Trophoblast cell (in vitro differentiated cells and primary cell): ENCODE data around the gene SEMA3A.

ENCODE experiments used
- DNase-seq, 2 donors: peaks; one replicate each; pipeline ENCODE4 v3.0.0-alpha.2; 2016
- H2AFZ ChIP-seq: 2 replicates; pipeline ENCODE4 v1.6.1; 2013; ENCODE audit warnings: low read length, moderate library complexity, mild to moderate bottlenecking; ENCODE audit not compliant: insufficient read depth, poor library complexity
- H2AK5ac ChIP-seq: 2 replicates; pipeline ENCODE4 v1.6.1; 2013; ENCODE audit warnings: mild to moderate bottlenecking, low read length
- H2BK120ac ChIP-seq: 2 replicates; pipeline ENCODE4 v1.6.1; 2013; ENCODE audit warnings: low read length, mild to moderate bottlenecking, moderate library complexity; ENCODE audit not compliant: insufficient read depth, poor library complexity
- H2BK12ac ChIP-seq: 2 replicates; pipeline ENCODE4 v1.6.1; 2013; ENCODE audit warnings: mild to moderate bottlenecking, low read length, moderate library complexity
- H2BK5ac ChIP-seq: 2 replicates; pipeline ENCODE4 v1.6.1; 2013; ENCODE audit warnings: low read length, low read depth, moderate library complexity, mild to moderate bottlenecking; ENCODE audit not compliant: poor library complexity
- H3K14ac ChIP-seq: 2 replicates; pipeline ENCODE4 v1.6.1; 2013; ENCODE audit warnings: mild to moderate bottlenecking, low read length
- H3K18ac ChIP-seq: 2 replicates; pipeline ENCODE4 v1.6.1; 2013; ENCODE audit warnings: mild to moderate bottlenecking, low read length
- H3K23ac ChIP-seq: 2 replicates; pipeline ENCODE4 v1.6.1; 2013; ENCODE audit warnings: low read length
- H3K27ac ChIP-seq: 2 replicates; pipeline ENCODE4 v1.5.1; 2013; ENCODE audit warnings: low read depth, mild to moderate bottlenecking, inconsistent platforms, low read length, moderate library complexity
- H3K27me3 ChIP-seq: 2 replicates; pipeline ENCODE4 v1.6.1; 2013; ENCODE audit warnings: inconsistent platforms, mild to moderate bottlenecking, low read length, moderate library complexity; ENCODE audit not compliant: insufficient read depth
- H3K36me3 ChIP-seq, 2 experiments: 1 replicate in 1 of 2; 2 replicates in 1 of 2; pipeline ENCODE4 v1.6.1; 2013; ENCODE audit warnings: low read length in 2 of 2, mild to moderate bottlenecking in 2 of 2, moderate library complexity in 1 of 2; ENCODE audit not compliant: insufficient read depth in 2 of 2, control insufficient read depth in 1 of 2
- H3K4ac ChIP-seq: 2 replicates; pipeline ENCODE4 v1.6.1; 2013; ENCODE audit warnings: low read depth, mild to moderate bottlenecking, low read length, moderate library complexity
- H3K4me1 ChIP-seq, 2 experiments: 1 replicate in 1 of 2; 2 replicates in 1 of 2; pipeline ENCODE4 v1.6.1; 2013; ENCODE audit warnings: low read length in 2 of 2, mild to moderate bottlenecking in 2 of 2, moderate library complexity in 1 of 2; ENCODE audit not compliant: insufficient read depth in 2 of 2, control insufficient read depth in 1 of 2
- H3K4me2 ChIP-seq: 2 replicates; pipeline ENCODE4 v1.6.1; 2013; ENCODE audit warnings: inconsistent platforms, mild to moderate bottlenecking, low read length, moderate library complexity
- H3K4me3 ChIP-seq: 2 replicates; pipeline ENCODE4 v1.5.1; 2013; ENCODE audit warnings: mild to moderate bottlenecking, low read depth, low read length, inconsistent platforms
- H3K79me1 ChIP-seq: one replicate; pipeline ENCODE4 v1.6.1; 2013; ENCODE audit warnings: low read length
- H3K79me2 ChIP-seq: 2 replicates; pipeline ENCODE4 v1.6.1; 2013; ENCODE audit warnings: low read length, mild to moderate bottlenecking; ENCODE audit not compliant: control insufficient read depth, insufficient read depth, poor library complexity
- H3K9ac ChIP-seq: 2 replicates; pipeline ENCODE4 v1.6.1; 2013; ENCODE audit warnings: mild to moderate bottlenecking, low read length
- H3K9me3 ChIP-seq: 2 replicates; pipeline ENCODE4 v1.6.1; 2013; ENCODE audit warnings: low read depth, mild to moderate bottlenecking, control low read depth, inconsistent platforms, low read length; ENCODE audit not compliant: insufficient read depth
- H4K12ac ChIP-seq: 2 replicates; pipeline ENCODE4 v1.6.1; 2013; ENCODE audit warnings: low read depth, mild to moderate bottlenecking, low read length, moderate library complexity
- H4K8ac ChIP-seq: 2 replicates; pipeline ENCODE4 v1.6.1; 2013; ENCODE audit warnings: low read depth, mild to moderate bottlenecking, low read length, moderate library complexity
- H4K91ac ChIP-seq: one replicate; pipeline ENCODE4 v1.6.1; 2013; ENCODE audit warnings: low read depth, mild to moderate bottlenecking, low read length, moderate library complexity
- WGBS: extraction: QIAGEN DNeasy Blood & Tissue Kit; methylation state at CpG from one replicate; pipeline ENCODE4 v1.1.7; 2013; ENCODE audit warnings: missing lambda C conversion rate; ENCODE audit not compliant: insufficient read length, insufficient coverage; ENCODE audit errors: extremely low coverage; 5-methylcytosine and 5-hydroxymethylcytosine counted together

SEMA3A gene

DNA sequence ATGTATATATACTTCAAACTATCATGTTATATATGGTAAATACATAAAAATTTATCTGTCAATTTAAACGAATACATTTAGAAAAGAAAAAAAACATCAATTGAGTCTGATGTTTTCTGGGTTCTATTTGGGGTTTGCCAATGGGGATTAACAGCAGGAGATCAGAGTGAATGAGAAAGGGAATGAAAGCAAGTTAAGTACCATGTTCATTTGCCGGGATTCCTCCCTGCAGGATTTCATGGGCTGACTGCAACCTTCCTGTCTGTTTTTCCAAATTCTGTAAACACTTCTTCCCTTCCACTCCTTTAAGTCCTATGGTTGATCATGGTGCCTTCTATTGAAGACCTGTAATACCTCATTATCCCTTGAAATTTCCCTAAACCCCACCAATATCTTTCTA lies 33.9 kb upstream of the SEMA3A start:
- Histone ChIP-seq H2BK12ac (no peak overlapping the region), H3K4me2 (no peak overlapping the region), H2AFZ (no peak overlapping the region), H3K14ac (no peak overlapping the region), H3K27me3 (no peaks in the 10 kb centered on the region), H3K23ac (no peak overlapping the region), H3K9me3 (no peaks in the 10 kb centered on the region), H3K4me3 (no peak overlapping the region), H3K9ac (no peak overlapping the region), H4K12ac (no peak overlapping the region), H2AK5ac (no peak overlapping the region), H3K36me3 (no peaks in the 10 kb centered on the region), H2BK120ac (no peak overlapping the region), H3K4ac (no peak overlapping the region), H3K4me1 (no peaks in the 10 kb centered on the region), H3K18ac (no peak overlapping the region), H3K27ac (no peak overlapping the region), H3K79me1 (no peaks in the 10 kb centered on the region), H4K91ac (no peak overlapping the region), H4K8ac (no peak overlapping the region), H3K79me2 (no peaks in the 10 kb centered on the region), H2BK5ac (no peak overlapping the region)
- WGBS = no CpG with 5 or more reads among the region's 2 CpGs
- DNase-seq = no peak

DNA sequence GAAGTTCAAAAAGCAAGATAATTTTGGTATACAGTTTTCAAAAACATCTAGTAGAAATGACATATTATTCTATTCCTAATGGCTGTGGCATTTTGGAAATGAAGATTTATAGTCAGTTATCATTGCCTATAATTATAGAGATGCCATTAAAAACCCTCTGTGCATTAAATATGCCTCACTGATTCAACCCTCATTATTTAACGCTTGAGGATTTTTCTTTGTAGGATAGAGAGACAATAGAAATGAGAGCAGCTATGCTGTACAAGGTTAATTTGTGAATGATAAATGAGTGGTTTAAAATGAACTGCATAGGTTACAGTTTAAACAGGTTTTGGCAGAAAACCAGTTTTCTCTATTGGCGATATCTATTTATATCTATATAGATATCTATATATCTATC lies 32.2 kb upstream of the SEMA3A start:
- H3K4ac ChIP-seq = no peak overlapping the region
- no peak overlapping the region for H4K12ac ChIP-seq
- no peak overlapping the region for H4K91ac ChIP-seq
- no peaks in the 10 kb centered on the region for H3K79me2 ChIP-seq
- no peak overlapping the region for H3K4me2 ChIP-seq
- H3K4me1 ChIP-seq = no peaks in the 10 kb centered on the region
- WGBS = no CpG with 5 or more reads among the region's 2 CpGs
- no peaks in the 10 kb centered on the region for H3K27me3 ChIP-seq
- no peak overlapping the region for H2BK5ac ChIP-seq
- H3K14ac ChIP-seq = no peak overlapping the region
- no peaks in the 10 kb centered on the region for H3K79me1 ChIP-seq
- no peak overlapping the region for H3K23ac ChIP-seq
- H3K36me3 ChIP-seq = no peaks in the 10 kb centered on the region
- H3K9me3 ChIP-seq = no peaks in the 10 kb centered on the region
- no peak for DNase-seq
- H2BK120ac ChIP-seq = no peak overlapping the region
- no peak overlapping the region for H3K4me3 ChIP-seq
- no peak overlapping the region for H4K8ac ChIP-seq
- H3K18ac ChIP-seq = no peak overlapping the region
- H2AFZ ChIP-seq = no peak overlapping the region
- H2AK5ac ChIP-seq = no peak overlapping the region
- no peak overlapping the region for H2BK12ac ChIP-seq
- H3K27ac ChIP-seq = no peak overlapping the region
- H3K9ac ChIP-seq = no peak overlapping the region

DNA sequence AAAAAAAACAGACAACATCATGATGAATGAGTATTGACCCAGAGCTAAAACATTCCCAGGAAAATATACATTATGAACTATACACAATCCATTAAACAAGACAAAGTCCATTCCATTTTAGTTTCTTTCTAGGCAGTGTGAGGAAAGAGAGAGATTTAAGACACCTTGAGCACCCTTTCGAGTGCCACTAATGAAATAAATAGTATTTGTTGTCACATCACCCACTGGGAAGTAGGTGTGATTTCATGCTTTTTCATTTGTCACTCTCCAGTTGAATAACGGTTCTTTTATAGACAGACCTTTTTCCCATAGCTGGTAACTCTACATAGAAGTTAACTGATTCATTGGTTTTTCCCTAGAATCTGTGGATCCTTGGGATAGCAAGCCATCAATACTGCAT lies 29.9 kb upstream of the SEMA3A start:
- no peak for DNase-seq
- Histone ChIP-seq H3K4ac (no peak overlapping the region), H4K8ac (no peak overlapping the region), H3K9me3 (no peaks in the 10 kb centered on the region), H3K79me1 (no peaks in the 10 kb centered on the region), H3K27me3 (no peaks in the 10 kb centered on the region), H4K91ac (no peak overlapping the region), H3K4me1 (no peaks in the 10 kb centered on the region), H3K14ac (no peak overlapping the region), H2BK12ac (no peak overlapping the region), H2BK120ac (no peak overlapping the region), H3K9ac (no peak overlapping the region), H3K4me2 (no peak overlapping the region), H3K23ac (no peak overlapping the region), H4K12ac (no peak overlapping the region), H3K79me2 (no peaks in the 10 kb centered on the region), H2AK5ac (no peak overlapping the region), H2AFZ (no peak overlapping the region), H2BK5ac (no peak overlapping the region), H3K18ac (no peak overlapping the region), H3K27ac (no peak overlapping the region), H3K36me3 (no peaks in the 10 kb centered on the region), H3K4me3 (no peak overlapping the region)
- WGBS = no CpG with 5 or more reads among the region's 2 CpGs

GRCh38 chr7:84219310-84219709 lies 24.7 kb upstream of the SEMA3A start:
- no peak overlapping the region for H4K8ac ChIP-seq
- no peak overlapping the region for H3K23ac ChIP-seq
- WGBS = no CpG with 5 or more reads among the region's 2 CpGs
- no peaks in the 10 kb centered on the region for H3K4me1 ChIP-seq
- H2BK120ac ChIP-seq = no peak overlapping the region
- no peak overlapping the region for H3K27ac ChIP-seq
- no peaks in the 10 kb centered on the region for H3K9me3 ChIP-seq
- H3K18ac ChIP-seq = no peak overlapping the region
- H2BK5ac ChIP-seq = no peak overlapping the region
- no peaks in the 10 kb centered on the region for H3K36me3 ChIP-seq
- no peak overlapping the region for H3K9ac ChIP-seq
- no peaks in the 10 kb centered on the region for H3K79me1 ChIP-seq
- H3K14ac ChIP-seq = no peak overlapping the region
- H4K91ac ChIP-seq = no peak overlapping the region
- H3K4me3 ChIP-seq = no peak overlapping the region
- H2AFZ ChIP-seq = no peak overlapping the region
- no peak for DNase-seq
- no peak overlapping the region for H2BK12ac ChIP-seq
- H4K12ac ChIP-seq = no peak overlapping the region
- H3K27me3 ChIP-seq = no peaks in the 10 kb centered on the region
- no peak overlapping the region for H3K4me2 ChIP-seq
- H3K4ac ChIP-seq = no peak overlapping the region
- H2AK5ac ChIP-seq = no peak overlapping the region
- H3K79me2 ChIP-seq = no peaks in the 10 kb centered on the region
